Cardiac septum (tissue), 1 donor: ENCODE results near the gene IFNL3. TPM values are rescaled to one million over a fixed set of nuclear protein-coding genes. Genes with fewer than 3 reads are reported as not detected.
A peak's percentile ranks its signal among the peaks of the same experiment; 100 is the strongest.
"Not testable (repeated sequence)": the region's sequence is repeated elsewhere in the genome, so short reads cannot be mapped to it uniquely, and the experiment has no call there.

Source experiments
- DNase-seq: peaks from one replicate; pipeline ENCODE4 v3.0.0-alpha.2; 2020; ENCODE audit warnings: low spot score
- intact Hi-C: fragments of 100-400 bp; cut with DNase I; formaldehyde crosslinking; loops from one replicate; pipeline ENCODE4 v1.14.0; 2022
- long read RNA-seq: library from polyadenylated mRNA; unstranded; transcript quantifications from one replicate; pipeline ENCODE4 v2.0.0, GENCODE V29; 2021
- total RNA-seq: library from RNA; stranded (reverse); fragmentation: NEBNext Ultra II Directional; extraction: Animal tissue kit (Norgen Biotek cat#: 25700); gene quantifications from one replicate; pipeline ENCODE4 v1.2.1, GENCODE V29; 2021
- donor health status: DM: no; HTN: no; CAD: no.

IFNL3 gene
- not detected for total RNA-seq
- long read RNA-seq, result 0 reads

DNA sequence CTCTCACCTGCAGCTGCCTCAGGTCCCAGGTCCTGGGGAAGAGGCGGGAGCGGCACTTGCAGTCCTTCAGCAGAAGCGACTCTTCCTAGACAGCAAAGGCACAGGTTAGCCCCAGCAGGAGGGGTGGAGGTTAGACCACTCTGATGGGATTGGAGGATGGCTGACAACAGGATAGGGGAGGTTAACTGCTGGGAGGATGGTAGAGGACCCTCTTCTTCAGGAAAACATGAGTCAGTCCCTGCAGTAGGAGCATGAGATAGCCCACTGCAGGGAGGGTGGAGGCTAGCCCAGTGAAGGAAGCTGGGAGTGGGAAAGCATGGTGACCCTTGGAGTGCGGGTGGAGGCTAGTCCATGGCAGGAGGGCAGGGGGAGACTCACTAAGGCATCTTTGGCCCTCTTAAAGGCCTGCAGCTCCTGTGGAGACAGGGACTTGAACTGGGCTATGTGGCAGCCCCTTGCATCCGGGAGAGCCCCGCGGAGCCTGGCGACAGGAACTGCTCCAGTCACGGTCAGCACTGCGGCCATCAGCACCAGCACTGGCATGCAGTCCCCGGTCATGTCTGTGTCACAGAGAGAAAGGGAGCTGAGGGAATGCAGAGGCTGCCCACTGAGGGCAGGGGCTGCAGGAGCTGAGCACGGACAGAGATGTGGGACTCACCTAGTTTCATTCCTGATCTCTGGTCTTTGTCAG, at the start of gene IFNL3:
TSS of gene IFNL3 (minus strand) at position 597 of the 691 bp plus-strand sequence. CDS start at position 558, 39 bp downstream.
- intact Hi-C loops, DNase-seq: not testable (repeated sequence)

DNA sequence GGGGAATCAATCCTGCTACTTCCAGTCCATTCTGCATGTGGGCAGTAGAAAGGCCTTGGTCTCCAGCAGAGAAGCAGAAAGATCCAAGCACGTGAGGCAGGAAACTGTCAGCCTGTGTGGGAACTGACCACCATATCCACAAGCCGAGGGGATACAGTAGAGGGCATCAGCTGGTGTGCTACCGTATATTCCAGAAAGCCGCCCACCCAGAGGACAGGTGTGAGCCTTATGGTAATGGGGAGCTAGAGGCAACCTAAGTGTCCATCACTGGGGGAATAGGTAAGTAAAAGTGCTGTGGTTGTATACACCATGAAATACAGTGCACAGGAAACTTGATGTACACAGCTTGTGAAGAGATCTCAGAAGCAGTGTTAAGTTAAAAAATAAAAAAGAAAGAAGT, 48.6 kb upstream of the IFNL3 start:
- intact Hi-C loops, result no loop called here
- DNase-seq, result peak; percentile 19

DNA sequence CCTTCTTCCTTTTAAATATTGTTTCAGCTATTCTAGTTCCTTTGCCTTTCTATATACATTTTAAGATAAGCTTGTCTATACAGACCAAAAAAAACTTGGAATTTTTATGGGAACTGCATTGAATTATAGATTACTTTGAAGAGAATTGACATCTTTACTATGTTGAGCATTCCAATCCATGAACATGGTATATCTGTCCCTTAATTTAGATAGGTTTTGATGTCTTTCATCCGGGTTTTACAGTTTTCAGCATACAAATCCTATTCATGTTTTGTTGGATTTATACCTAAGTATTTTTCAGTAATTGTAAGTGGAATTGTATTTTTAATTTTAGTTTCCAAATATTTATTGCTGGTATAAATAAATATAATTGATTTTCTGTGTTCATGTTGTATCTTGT, 39.2 kb upstream of the IFNL3 start:
- intact Hi-C loops, result no loop called here

DNA sequence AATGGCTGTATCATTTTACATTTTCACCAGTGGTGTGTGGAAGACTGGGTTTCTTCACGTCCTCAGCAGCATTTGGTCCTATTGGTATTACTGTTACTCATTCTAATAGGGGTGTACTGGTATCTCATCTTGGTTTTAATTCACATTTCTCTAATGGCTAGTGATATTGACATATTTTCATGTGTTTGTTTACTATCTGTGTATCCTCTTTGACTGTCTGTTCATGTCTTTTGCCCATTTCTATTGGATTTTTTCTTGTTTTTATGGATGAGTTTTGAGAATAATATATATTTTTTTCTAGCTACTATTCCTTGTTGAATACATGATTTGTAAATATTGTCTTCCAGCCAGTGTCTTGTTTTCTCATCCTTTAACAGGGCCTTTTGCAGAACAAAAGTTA, 37.2 kb upstream of the IFNL3 start:
- intact Hi-C loops, result no loop called here
- DNase-seq, result no peak

More for the DNA sequence above, 39.2 kb upstream of the IFNL3 start:
- DNase-seq, result no peak

DNA sequence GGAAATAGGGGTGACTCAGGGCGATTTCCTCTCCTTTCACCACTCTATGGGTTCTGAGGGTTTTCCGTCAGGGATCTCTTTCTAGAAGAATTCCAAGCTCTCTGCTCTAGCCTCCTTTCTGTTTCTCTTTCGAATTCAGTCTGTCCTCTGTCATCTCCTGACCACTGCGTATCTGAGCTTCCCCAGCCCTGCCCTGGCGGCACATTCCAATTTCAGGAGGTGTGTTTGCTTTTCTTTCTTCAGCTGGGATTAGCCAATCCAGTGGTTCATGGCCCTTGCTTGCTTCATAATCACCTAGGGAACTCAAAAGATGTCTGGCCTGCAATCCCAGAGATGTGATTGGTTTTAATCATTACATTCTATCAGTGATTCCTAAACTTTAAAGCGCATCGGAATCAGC, 32.8 kb upstream of the IFNL3 start:
- DNase-seq, result peak; percentile 10
- intact Hi-C loops, result no loop called here

DNA sequence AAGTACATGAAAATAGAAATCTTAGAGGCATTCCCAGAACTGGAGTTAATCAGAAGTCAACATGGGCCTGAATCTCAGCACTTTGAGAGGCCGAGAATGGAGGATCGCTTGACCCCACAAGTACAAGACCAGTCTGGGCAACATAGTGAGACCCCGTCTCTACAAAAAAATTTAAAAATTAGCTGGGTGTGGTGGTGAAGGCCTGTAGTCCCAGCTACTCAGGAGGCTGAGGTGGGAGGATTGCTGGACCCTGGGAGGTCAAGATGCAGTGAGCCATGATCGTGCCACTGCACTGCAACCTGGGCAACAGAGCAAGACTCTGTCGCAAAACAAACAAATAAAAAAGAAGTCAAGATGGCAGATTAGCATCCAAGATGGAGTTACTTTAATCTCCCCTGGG, 31.9 kb upstream of the IFNL3 start:
- intact Hi-C loops, result no loop called here
- peak; percentile 33 for DNase-seq

DNA sequence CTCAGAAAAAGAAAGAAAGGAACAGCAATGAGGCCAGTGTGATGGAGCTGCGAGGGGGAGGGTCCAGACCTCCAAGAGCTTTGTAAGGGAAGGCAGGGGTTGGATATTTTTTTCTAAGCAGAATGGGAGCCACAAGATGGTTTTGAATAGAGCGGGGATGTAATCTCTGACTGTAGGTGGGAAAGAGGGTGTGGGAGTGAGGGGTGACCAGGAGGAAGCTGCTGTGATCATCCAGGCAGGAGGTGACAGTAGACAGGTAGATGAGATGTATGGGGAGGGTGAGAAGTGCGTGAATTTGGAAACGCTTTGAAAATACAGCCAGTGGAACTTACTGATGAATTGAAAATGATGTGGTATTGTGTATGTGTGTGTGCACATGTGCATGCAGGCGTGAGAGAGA, 30.8 kb upstream of the IFNL3 start:
- no peak for DNase-seq
- intact Hi-C loops, result no loop called here

DNA sequence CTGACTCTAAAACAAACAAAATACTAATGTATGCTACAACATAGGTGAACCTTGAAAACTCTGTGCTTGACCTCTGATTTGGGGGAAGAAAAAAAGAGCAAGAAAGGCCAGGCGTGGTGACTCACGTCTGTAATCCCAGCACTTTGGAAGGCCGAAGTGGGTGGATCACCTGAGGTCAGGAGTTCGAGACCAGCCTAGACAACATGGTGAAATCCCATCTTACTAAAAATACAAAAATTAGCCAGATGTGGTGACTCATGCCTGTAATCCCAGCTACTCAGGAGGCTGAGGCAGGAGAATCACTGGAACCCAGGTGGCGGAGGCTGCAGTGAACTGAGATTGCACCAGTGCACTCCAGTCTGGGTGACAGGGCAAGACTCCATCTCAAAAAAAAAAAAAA, 29.1 kb upstream of the IFNL3 start:
- peak; percentile 12 for DNase-seq
- intact Hi-C loops, result not testable (repeated sequence)

DNA sequence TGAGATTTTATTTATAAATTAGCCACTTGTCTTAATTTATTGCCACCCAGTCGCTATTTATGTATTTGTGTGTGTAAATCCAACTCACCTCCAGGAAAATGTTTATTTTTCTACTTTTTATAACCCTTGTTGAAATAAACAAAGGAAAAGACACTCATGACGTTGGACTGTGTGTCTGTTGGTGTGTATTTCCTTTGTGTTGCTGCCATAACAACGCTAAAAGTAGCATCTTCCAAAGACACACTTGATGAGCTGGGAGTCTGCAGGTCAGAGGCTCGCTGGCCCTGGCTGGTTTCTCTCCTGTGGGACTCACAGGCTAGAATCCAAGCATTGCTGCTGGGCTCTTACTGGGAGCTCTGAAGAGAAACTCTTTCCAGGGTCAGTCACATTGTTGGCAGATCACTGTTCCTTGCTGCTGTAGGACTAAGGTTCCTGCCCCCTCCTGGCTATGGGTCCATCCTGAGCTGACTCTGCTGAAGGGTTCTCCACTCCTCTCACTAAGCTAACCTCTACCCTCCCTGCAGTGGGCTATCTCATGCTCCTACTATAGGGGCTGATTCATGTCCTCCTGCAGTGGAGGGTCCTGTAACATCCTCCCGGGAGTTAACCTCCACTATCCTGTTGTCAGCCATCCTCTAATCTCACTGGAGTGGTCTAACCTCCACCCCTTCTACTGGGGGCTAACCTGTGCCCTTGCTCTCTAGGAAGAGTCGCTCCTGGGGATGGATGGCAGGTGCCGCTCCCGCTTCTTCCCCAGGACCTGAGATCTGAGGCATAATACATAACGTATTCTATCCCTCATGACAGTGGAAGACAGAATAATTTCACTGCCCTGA, 25.4 kb upstream of the IFNL3 start:
- intact Hi-C loops, result no loop called here
- DNase-seq, result no peak

DNA sequence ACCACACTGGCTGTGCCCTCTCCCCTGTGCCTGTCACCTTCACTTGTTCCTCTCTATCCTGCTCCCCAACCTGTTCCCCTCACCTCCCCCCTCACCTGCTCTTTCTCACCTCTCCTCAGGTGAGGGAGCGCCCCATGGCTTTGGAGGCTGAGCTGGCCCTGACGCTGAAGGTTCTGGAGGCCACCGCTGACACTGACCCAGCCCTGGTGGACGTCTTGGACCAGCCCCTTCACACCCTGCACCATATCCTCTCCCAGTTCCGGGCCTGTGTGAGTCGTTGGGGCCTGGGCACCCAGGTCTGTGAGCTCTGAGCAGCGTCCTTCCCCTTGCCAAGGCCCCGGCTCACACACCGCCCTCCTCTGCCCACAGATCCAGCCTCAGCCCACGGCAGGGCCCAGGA, 24.6 kb upstream of the IFNL3 start:
- peak; percentile 29 for DNase-seq
- intact Hi-C loops, result not testable (repeated sequence)

DNA sequence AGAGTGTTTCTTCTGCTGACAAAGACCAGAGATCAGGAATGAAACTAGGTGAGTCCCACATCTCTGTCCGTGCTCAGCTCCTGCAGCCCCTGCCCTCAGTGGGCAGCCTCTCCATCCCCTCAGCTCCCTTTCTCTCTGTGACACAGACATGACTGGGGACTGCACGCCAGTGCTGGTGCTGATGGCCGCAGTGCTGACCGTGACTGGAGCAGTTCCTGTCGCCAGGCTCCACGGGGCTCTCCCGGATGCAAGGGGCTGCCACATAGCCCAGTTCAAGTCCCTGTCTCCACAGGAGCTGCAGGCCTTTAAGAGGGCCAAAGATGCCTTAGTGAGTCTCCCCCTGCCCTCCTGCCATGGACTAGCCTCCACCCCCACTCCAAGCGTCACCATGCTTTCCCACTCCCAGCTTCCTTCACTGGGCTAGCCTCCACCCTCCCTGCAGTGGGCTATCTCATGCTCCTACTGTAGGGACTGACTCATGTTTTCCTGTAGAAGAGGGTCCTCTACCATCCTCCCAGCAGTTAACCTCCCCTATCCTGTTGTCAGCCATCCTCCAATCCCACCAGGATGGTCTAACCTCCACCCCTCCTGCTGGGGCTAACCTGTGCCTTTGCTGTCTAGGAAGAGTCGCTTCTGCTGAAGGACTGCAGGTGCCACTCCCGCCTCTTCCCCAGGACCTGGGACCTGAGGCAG, 23.9 kb upstream of the IFNL3 start:
- intact Hi-C loops, result not testable (repeated sequence)
- peak; percentile 71 for DNase-seq

DNA sequence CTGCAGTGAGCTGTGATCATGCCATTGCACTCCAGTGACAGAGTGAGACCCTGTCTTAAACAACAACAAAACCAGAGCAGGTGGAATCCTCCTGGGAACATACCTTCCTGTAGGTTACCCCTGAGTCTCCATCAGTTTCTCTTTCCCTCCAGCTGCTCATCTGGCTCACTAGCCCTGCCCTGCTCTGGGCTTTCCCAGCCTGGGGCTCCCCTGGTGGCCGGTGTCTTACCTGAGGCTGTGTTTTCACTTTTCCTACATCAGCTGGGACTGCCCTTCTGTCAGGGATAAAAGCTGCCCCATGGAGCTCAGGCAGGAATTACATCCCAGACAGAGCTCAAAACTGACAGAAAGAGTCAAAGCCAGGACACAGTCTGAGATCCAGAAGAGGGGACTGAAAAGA, 23.3 kb upstream of the IFNL3 start, which contains the start of gene IFNL2:
TSS of gene IFNL2 (plus strand) at position 312 of the 400 bp plus-strand sequence. CDS start 173 bp downstream, outside the sequence.
- DNase-seq, intact Hi-C loops: not testable (repeated sequence)

DNA sequence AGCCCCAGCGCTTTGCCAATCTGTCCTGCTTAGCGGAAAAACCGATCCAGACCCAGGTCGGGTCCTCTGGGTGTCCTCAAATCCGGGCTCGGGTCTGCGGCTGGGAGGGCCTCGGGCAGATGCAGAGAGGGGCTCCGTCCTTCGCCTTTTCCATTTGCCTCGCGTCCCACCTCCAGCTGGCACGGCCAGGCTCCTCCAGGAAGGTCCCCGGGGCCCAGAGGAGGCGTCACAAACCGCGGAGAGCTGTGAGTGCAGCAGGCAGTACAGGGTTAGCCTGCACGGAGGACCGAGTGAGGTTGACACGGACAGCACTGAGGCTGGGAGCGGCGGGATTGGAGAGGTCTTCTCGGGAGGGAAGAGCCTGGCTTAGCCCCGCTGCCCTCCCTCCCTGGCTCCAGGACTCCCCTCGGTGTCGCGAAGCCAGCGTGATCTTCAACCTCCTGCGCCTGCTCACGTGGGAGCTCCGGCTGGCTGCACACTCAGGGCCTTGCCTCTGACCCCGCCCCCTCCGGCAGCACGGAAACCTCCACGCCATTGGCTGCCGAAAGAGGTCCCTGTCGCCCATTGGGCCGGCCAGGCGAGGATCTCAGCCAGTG, 20.6 kb upstream of the IFNL3 start:
- DNase-seq, result peak; percentile 26
- intact Hi-C loops, result no loop called here

DNA sequence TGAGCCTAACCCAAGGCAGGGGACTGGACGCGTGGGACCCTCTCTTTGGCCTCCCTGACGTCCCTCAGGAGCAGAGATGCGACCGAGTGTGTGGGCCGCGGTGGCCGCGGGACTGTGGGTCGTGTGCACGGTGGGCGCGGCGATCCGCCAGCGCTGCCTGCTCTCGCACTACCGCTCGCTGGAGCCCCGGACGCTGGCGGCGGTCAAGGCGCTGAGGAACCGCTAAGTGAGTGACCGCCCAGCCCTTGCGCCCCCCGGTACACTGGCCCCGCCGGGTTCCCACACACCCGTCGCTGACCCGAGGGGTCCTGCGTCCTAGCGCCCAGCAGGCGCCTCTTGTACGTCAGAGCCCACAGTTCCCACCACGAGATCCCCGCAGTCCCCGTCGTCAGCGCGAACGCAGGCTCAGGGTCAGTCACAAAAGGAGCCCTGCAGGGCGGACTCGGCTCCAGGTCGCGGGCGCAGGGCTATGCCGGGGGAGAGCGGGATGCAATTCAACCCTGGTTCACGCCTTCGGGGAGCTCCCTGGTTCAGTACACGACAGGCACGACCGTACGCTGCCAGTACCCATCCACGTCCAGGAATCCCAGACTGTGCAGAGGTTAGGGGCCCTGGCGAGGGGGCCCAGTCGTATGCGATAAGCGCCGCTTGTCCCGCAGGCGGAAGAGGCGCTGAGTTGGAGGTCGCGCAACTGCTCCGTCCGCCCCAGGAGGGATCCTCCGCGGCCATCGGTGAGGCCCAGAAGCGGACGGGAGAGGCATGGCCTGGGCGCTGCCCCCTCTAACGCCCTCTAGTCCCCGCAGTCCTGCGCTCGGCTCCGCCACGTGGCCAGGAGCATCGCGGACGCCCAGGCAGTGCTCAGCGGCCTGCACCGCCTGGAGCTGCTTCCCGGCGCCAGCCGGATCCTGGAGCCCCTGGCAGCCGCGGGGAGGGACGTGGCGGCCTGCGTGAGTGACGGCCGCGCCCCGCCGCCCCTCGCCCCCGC, 19.8 kb upstream of the IFNL3 start:
- peak; percentile 61 for DNase-seq
- intact Hi-C loops, result no loop called here

DNA sequence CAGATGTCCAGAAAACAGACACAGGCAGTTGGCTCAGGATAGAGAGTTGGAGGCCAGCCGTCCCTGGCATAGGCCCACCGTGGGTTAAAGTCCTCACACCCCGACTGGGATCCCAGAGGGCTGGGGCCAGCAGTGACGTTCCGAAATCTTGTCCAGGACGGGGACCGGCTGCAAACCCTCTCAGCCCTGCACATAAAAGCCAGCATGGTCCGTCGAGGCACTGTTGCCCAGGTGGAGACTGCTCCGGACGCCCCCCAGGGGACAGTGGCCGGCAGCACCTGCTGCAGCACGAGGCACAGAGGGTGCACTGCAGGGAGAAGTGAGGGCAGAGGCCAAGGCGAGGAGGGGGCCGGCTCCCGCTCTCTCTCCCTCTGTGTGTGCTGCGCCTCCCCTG, 19.1 kb upstream of the IFNL3 start:
- intact Hi-C loops, result no loop called here
- peak; percentile 56 for DNase-seq

DNA sequence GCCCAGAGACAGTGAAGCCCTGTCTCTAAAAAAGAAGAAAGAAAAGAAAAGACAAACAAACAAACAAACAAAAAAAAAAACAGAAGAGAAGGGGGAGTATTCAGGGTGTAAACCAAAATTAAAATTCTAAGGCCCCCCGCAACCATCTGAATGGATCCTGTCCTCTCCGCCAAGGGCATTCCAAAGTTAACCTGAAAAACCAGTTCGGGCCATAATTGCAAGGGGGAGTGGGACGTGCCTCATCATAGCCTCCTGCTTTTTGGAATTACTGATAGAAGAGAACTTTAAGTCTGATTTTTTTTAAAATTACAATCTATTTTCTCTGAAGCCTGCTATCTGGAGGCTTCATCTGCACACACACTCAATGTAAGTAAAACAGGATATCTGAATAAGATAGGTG, 17.7 kb upstream of the IFNL3 start:
- intact Hi-C loops, result no loop called here

DNA sequence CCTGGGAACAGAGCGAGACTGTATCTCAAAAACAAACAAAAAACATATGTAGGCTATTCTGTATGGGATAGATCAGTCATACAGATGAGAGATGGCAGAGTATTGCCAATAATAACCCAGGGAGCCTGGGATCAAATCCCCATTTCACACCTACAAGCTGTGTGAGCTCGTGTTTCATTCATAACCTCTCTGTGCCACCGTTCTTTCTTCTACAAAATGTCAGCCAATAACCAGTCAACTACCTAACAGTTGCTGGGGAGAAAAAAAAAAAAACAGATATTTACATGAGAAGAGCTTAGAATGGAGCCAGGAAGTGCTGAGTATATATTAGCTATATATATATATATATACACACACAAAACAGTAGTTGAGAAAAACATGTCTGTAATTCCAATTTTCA, 16.9 kb upstream of the IFNL3 start:
- intact Hi-C loops, result no loop called here
- DNase-seq, result peak; percentile 17

More for the DNA sequence above, 17.7 kb upstream of the IFNL3 start:
- DNase-seq, result no peak

DNA sequence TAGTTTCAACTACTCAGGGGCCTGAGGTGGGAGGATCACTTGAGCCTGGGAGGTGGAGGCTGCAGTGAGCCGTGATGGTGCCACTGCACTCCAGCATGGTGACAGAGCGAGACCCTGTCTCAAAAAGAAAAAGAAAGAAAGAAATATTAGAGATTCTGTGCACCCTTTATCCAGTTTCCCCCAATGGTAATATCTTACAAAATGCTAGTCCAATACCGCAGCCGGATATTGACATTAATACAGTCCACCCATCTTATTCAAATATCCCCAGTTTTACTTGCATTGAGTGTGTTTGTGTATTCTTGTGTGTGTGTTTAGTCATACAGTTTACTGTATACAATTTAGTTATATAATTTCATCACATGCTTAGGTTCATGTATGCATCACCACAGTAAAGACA, 12.4 kb upstream of the IFNL3 start:
- intact Hi-C loops, result no loop called here

More for the DNA sequence above, 12.4 kb upstream of the IFNL3 start:
- no peak for DNase-seq
